DND-41 (cell line): ENCODE data around the gene FAM120AOS.
A peak's percentile ranks its signal among the peaks of the same experiment; 100 is the strongest.

ENCODE experiments used
- ATAC-seq: fragments of 200-7000 bp; cut with Tn5 transposase; 3 replicates; pipeline ENCODE4 v1.9.1; 2021; ENCODE audit warnings: low read depth; ENCODE audit not compliant: insufficient read depth
- DNase-seq: peaks from one replicate; pipeline ENCODE4 v3.0.0-alpha.2; 2020
- H2AFZ ChIP-seq: 2 replicates; pipeline ENCODE4 v1.6.0; 2012; ENCODE audit warnings: low read depth, low read length
- H3K27ac ChIP-seq: 2 replicates; pipeline ENCODE4 v1.5.1; 2012; ENCODE audit warnings: low read length, inconsistent platforms
- H3K27me3 ChIP-seq: fragments of 200-600 bp; sonication (generic); 2 replicates; pipeline ENCODE4 v1.6.0; 2012; ENCODE audit warnings: low read length, mild to moderate bottlenecking, inconsistent platforms; ENCODE audit not compliant: insufficient read depth, poor library complexity
- H3K36me3 ChIP-seq: 2 replicates; pipeline ENCODE4 v1.5.1; 2012; ENCODE audit warnings: low read length, inconsistent platforms; ENCODE audit not compliant: insufficient read depth
- H3K4me1 ChIP-seq: 2 replicates; pipeline ENCODE4 v1.5.1; 2012; ENCODE audit warnings: mild to moderate bottlenecking, low read length; ENCODE audit not compliant: insufficient read depth
- H3K4me2 ChIP-seq: 2 replicates; pipeline ENCODE4 v1.6.0; 2012; ENCODE audit warnings: mild to moderate bottlenecking, moderate library complexity, low read length, inconsistent platforms; ENCODE audit not compliant: insufficient read depth
- H3K4me3 ChIP-seq, 2 experiments: fragments of 200-600 bp in 1 of 2; shearing (Covaris generic) in 1 of 2; 2 replicates each; pipeline ENCODE4 v1.5.1; 2012 to 2016; ENCODE audit warnings: inconsistent platforms in 2 of 2, low read length in 2 of 2, mild to moderate bottlenecking in 2 of 2, low read depth in 1 of 2, moderate library complexity in 1 of 2
- H3K79me2 ChIP-seq: 2 replicates; pipeline ENCODE4 v1.6.0; 2012; ENCODE audit warnings: low read length, inconsistent platforms; ENCODE audit not compliant: insufficient read depth
- H3K9ac ChIP-seq: 2 replicates; pipeline ENCODE4 v1.6.0; 2012; ENCODE audit warnings: low read depth, mild to moderate bottlenecking, inconsistent platforms, low read length, moderate library complexity
- H3K9me3 ChIP-seq: 2 replicates; pipeline ENCODE4 v1.5.1; 2012; ENCODE audit warnings: low read length, moderate library complexity, mild to moderate bottlenecking, inconsistent platforms; ENCODE audit not compliant: insufficient read depth, severe bottlenecking
- H4K20me1 ChIP-seq: 2 replicates; pipeline ENCODE4 v1.6.0; 2012; ENCODE audit warnings: low read length; ENCODE audit not compliant: insufficient read depth
- CTCF ChIP-seq: IDR thresholded peaks from 2 replicates; pipeline ENCODE4 v1.5.1; 2012; ENCODE audit warnings: borderline replicate concordance, low read length, moderate library complexity, mild to moderate bottlenecking; ENCODE audit not compliant: poor library complexity, severe bottlenecking; ENCODE audit errors: extremely low read depth
- EZH2 ChIP-seq: IDR thresholded peaks from 3 replicates; pipeline ENCODE4 v1.6.1; 2012; ENCODE audit warnings: borderline replicate concordance, low read depth, mild to moderate bottlenecking, moderate library complexity, low read length, inconsistent platforms; ENCODE audit not compliant: severe bottlenecking

FAM120AOS gene

GRCh38 chr9:93464395-93464794 lies 11.0 kb upstream of the FAM120AOS start:
- Histone ChIP-seq H3K27me3 (no peaks in the 10 kb centered on the region), H3K79me2 (peaks cover 98% of the 10 kb centered on the region), H4K20me1 (peaks cover 21% of the 10 kb centered on the region; the same call in 1 of the 2 replicates), H3K4me1 (peaks cover 88% of the 10 kb centered on the region), H3K27ac (peak overlapping the region; percentile 93), H3K4me2 (peak overlapping the region; percentile 72), H3K9me3 (no peaks in the 10 kb centered on the region), H2AFZ (peak overlapping the region; percentile 47; the same call in 1 of the 2 replicates), H3K4me3 (peak overlapping the region; percentile 2 to 50; a peak in 3 of 4 replicates), H3K9ac (peak overlapping the region; percentile 62), H3K36me3 (0 out of 2 replicates have a peak, but pooled peaks cover 4% of the 10 kb centered on the region)
- DNase-seq, result no peak
- ATAC-seq, result 0 out of 3 replicates have a peak, but pooled peaks have one; percentile 13
- TF ChIP-seq CTCF, result no peak
- no peak for TF ChIP-seq EZH2

- Histone ChIP-seq H3K9me3 (no peaks in the 10 kb centered on the region), H2AFZ (0 out of 2 replicates have a peak overlapping the region, but pooled peaks have one; percentile 15), H3K27me3 (no peaks in the 10 kb centered on the region), H3K9ac (peak overlapping the region; percentile 62), H3K4me1 (peaks cover 90% of the 10 kb centered on the region), H3K79me2 (peaks cover 98% of the 10 kb centered on the region), H3K4me3 (peak overlapping the region; percentile 2 to 50; a peak in 3 of 4 replicates), H3K27ac (peak overlapping the region; percentile 93), H4K20me1 (peaks cover 21% of the 10 kb centered on the region; the same call in 1 of the 2 replicates), H3K36me3 (0 out of 2 replicates have a peak, but pooled peaks cover 3% of the 10 kb centered on the region), H3K4me2 (peak overlapping the region; percentile 72)
- ATAC-seq, result peak; percentile 78
- DNase-seq, result peak; percentile 33
- TF ChIP-seq CTCF (no peak), EZH2 (no peak)
These were observed 10.4 kb upstream of the FAM120AOS start for GRCh38 chr9:93463638-93464248.

GRCh38 chr9:93461821-93462220 lies 8.4 kb upstream of the FAM120AOS start:
- no peaks in the 10 kb centered on the region for H3K27me3 ChIP-seq
- no peak for TF ChIP-seq CTCF
- no peak for TF ChIP-seq EZH2
- ATAC-seq (no peak), DNase-seq (no peak)
- H3K79me2 ChIP-seq, result peaks cover 98% of the 10 kb centered on the region
- peak overlapping the region; percentile 72 for H3K4me2 ChIP-seq
- peaks cover 25% of the 10 kb centered on the region; the same call in 1 of the 2 replicates for H4K20me1 ChIP-seq
- no peaks in the 10 kb centered on the region for H3K9me3 ChIP-seq
- no peak overlapping the region for H2AFZ ChIP-seq
- H3K4me1 ChIP-seq, result peaks cover 99% of the 10 kb centered on the region
- peaks cover 12% of the 10 kb centered on the region; the same call in 1 of the 2 replicates for H3K36me3 ChIP-seq
- H3K4me3 ChIP-seq, result no peak overlapping the region
- peak overlapping the region; percentile 93 for H3K27ac ChIP-seq
- H3K9ac ChIP-seq, result 0 out of 2 replicates have a peak overlapping the region, but pooled peaks have one; percentile 62
